Putamen (tissue), 1 donor: Measurements from ENCODE around the gene PRSS27.
A peak's percentile ranks its signal among the peaks of the same experiment; 100 is the strongest.
"Not testable (repeated sequence)": the region's sequence is repeated elsewhere in the genome, so short reads cannot be mapped to it uniquely, and the experiment has no call there.

Experiments
- DNase-seq: peaks from one replicate; pipeline ENCODE4 v3.0.0-alpha.2; 2016; ENCODE audit warnings: low spot score

PRSS27 gene

DNA sequence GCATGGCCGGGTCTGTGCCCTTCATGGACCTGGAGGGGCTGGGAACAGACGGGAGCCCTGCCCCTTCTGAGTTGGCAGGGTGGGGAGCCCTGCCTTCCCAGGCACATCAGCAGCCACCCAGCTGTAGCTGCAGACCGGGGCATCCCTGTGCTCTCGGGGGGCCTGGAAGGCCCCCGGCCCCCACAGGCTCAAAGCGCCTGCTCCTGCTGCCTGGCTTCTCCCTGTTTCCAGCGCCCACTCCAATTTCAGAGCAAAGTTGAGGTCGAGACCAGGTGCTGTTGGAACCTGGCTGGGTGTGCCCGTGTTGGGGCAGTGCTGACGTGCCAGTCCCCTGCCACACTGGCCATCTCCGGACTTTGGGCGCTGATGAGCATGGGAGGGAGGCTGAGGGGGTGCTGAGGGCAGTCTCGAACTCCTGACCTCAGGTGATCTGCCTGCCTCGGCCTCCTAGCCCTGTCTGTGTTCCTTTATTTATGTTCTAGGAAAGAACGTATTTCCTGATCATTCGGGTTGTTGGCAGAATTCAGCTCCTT is 4.9 kb upstream of the PRSS27 start:
- DNase-seq: no peak

DNA sequence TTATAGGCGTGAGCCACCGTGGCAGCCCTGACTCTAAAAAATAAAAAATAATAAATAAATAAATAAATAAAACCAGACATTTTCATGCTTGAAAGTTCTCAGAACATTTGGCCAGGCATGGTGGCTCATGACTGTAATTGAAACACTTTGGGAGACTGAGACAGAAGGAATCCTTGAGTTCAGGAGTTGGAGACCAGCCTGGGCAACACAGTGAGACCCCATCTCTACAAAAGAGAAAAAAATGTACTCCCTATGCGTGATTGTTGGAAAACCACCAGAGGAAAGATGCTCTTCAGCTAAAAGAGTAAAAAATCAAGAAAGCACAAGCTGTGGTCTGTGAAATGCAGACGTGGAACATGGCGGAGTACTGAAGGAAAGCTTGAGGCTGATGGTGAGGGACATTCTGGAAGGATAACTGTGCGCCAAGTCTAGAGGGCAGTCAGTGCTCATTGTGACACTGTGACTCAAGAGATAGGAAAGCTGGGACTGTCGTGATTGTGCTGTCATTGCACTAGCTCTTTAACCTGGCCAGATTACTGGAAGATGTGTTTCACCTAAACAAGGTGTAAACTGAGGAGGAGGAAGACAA is 4.2 kb upstream of the PRSS27 start:
- DNase-seq: no peak

DNA sequence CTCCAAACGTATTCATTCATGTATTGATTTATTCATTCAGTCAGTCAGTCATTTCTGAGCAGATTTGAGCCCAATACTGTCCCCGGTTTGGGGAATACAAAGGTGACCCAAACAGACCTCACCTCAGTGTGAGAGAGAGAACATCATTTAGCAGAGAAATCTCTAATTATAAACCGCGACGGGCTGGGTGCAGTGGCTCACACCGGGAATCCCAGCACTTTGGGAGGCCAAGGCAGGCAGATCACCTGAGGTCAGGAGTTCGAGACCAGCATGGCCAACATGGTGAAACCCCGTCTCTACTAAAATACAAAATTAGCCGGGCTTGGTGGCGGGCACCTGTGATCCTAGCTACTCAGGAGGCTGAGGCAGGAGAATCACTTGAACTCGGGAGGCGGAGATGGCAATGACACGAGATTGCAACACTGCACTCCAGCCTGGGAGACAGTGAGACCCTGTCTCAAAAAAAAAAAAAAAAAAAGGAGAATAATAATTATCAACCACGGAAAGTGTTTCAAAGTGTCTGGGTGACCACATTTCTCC is 1.7 kb upstream of the PRSS27 start:
- DNase-seq: not testable (repeated sequence)

GRCh38 chr16:2720719-2721633 is 952 bp upstream of the PRSS27 start:
- DNase-seq: peak; percentile 49

GRCh38 chr16:2719328-2720063 is 528 bp downstream of the PRSS27 start:
- DNase-seq: no peak

- DNase-seq: no peak
These were observed 2.4 kb downstream of the PRSS27 start for GRCh38 chr16:2717383-2718263.

GRCh38 chr16:2716948-2717347 is 3.1 kb downstream of the PRSS27 start:
- DNase-seq: no peak

- no peak for DNase-seq
These were observed 3.8 kb downstream of the PRSS27 start for GRCh38 chr16:2715966-2716885.

DNA sequence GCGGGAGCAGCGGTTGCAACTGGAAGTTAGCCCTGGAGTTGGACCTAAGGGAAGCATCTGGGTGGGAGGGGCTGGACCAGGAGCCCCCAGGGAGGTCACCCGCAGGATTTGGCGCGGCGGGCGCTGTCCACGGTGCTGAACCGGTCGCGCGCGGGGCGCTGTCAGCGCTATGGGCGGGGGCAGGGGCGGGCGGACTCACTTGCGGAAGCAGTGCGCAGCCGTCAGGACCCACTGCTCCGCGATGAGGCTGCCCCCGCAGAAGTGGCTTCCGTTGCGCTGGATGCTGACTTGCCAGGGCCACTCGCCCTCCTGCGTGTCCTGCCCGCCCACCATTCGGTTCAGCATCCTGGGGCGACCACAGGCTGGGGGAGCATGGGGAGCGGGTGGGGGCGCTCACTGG is 4.5 kb downstream of the PRSS27 start:
- peak; percentile 27 for DNase-seq

DNA sequence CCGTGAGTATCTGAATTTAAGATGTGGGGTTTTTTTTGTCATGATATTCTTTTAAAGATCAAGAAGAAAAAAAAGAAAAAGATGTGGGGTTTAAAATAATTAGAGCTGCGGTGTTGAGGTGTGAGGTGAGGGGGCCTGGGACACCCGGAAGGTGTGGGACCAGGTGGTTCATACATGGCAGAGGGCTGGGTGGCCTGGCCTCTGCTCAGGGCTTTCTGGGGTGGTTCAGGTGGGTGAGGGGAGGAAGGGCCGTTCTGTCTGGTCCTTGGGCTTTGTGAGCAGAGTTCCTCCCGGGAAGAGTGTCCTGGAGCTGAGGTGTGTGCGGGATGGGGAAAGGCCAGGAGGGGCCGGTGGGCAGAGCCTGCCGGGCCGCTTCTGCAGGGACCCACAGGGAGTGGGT is 5.0 kb downstream of the PRSS27 start:
- no peak for DNase-seq

GRCh38 chr16:2713985-2714774 is 5.8 kb downstream of the PRSS27 start:
- DNase-seq: no peak

GRCh38 chr16:2713523-2713922 is 6.5 kb downstream of the PRSS27 start:
- DNase-seq: no peak

GRCh38 chr16:2712546-2712945 is 7.5 kb downstream of the PRSS27 start:
- DNase-seq: no peak

GRCh38 chr16:2712063-2712441 is 8.0 kb downstream of the PRSS27 start:
- DNase-seq: no peak

GRCh38 chr16:2711370-2712062 is 8.5 kb downstream of the PRSS27 start:
- DNase-seq: no peak

DNA sequence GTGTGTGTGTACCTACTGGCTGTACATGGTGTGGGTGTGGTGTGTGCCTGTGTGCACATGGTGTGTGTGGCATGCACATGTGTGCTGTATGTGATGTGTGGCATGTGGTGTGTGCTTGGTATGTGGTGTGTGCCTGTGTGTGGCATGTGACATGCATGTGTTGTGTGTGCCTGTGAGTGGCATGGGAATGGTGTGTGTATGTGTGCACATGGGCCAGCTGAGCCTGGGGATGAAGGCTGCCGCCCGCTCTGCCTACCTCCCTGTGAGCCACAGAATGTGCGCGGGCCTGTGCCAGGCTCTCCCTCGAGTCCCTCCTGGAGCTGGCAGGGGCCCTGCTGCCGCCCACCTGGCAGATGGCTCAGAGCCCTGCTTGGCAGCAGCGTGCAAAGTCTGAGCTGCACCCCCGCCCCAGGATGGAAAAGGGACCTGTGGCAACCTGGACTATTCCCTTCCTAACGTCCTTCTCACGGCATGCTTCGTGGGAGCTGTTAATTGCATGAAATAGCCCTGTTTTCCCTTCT is 9.3 kb downstream of the PRSS27 start:
- no peak for DNase-seq

DNA sequence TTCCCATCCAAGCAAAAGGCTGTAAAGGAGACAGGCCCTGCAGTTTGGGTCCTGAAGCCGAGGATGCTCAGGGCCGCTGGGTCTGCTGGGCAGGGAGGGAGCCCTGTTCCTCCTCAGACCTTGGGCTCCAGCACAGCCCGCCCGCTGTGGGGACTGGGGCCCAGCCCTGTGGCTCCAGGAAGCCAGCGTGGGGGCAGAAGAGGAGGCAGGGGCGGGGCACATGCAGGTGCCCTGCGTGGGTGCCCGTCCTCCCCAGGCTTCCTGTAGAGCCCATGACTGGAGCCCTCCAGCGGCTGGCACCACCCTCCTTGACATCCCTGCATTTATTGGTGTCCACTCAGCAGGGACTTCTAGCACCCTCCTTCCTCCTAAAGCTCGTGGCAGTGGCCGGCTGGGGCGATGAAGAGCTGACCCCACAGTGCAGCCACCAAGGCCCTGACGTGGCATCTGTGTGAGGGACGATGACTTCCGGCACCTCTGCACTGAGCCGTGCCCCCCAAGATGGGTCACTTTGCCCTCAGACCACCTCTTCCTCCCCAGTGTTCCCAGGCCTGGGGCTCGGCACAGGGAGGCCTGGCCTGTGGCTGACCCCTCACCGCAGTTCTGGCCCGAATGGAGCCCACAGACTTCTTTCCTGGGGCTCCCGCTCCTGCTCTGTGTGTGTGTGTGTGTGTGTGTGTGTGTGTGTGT is 9.9 kb downstream of the PRSS27 start:
- DNase-seq: no peak

- no peak for DNase-seq
These were observed 10.4 kb downstream of the PRSS27 start for GRCh38 chr16:2709588-2709984.
